Activated CD4-positive, alpha-beta T cell treated with anti-CD3 and anti-CD28 coated beads, Interleukin-10, Interleukin-2, amounts not matched to agents 100 ng/mL and 50 ng/mL, durations not matched to agents 16 hours and 8 hours (primary cell): Measurements from ENCODE around the gene SLC22A9.

ENCODE experiments used
- DNase-seq: peaks from one replicate; pipeline ENCODE4 v3.0.0-alpha.2; 2020

The SLC22A9 gene

DNA sequence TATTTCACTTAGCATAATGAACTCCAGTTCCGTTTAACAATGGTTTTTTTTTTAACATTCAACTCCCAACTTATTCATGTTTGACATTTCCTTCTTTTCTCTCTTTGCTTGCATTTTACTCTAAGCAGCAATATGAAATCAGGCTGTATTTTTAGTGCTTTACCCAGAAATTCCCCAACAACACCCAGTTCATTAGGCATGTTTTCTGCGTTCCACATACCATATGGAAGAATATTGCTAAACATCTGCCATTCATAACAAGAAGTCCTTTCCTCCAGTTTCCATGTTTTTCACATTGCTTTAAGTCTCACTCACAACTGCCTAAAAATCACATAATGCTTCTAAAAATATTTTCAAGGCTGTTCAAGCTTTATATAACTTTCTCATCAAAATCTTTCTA lies 75.5 kb downstream of the SLC22A9 start:
- no peak for DNase-seq

DNA sequence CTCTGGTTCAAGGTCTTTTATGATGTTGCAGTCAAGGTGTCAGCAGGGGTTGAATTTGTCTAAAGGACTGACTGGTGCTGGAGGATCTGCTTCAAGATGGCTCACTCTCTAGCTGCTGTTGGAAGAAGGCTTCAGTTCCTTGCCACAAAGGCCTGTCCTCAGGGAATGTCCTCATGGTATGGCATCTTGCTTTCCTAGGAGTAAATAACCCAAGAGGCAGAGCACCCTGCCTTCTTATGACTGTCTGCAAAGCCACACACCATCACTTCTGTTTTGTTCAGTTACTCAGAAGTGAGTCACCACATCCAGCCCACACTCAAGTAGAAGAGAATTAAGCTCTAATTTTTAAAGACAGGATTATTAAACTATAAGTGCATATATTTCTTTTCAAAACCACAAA lies 76.1 kb downstream of the SLC22A9 start:
- no peak for DNase-seq

DNA sequence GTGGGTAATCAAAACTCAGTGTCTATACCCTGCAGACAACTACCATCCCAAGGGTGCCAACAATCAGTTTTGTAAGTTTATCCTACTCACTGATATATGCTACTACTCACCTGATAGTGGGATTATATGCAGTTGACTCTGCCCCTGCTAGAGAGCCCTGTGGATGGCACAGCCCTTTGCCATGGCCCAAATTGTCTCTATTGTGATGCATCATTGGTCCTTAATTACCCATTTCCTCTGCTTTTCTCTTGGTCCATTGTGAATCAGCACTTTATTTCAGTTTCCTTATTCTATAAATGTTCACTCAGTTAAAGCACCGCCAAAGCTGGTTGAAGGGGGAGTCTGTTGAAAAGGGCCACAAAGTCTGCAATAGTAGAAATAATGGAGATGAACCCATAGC lies 79.1 kb downstream of the SLC22A9 start:
- DNase-seq = no peak

- DNase-seq = no peak
Measured at GRCh38 chr11:63459586-63459985, 90.0 kb downstream of the SLC22A9 start.
